Cardiac atrium fibroblast (primary cell): ENCODE measurements around the gene LPCAT3. TPM values are rescaled to one million over a fixed set of nuclear protein-coding genes. Genes with fewer than 3 reads are reported as not detected.

Source experiments
- total RNA-seq: library from RNA; depleted of rRNA; stranded (reverse); fragments of >200 nt; gene quantifications from 2 replicates; pipeline ENCODE4 v1.2.3, GENCODE V29; 2015

LPCAT3 gene
- 26.4 and 29.3 TPM in 2 replicates for total RNA-seq

DNA sequence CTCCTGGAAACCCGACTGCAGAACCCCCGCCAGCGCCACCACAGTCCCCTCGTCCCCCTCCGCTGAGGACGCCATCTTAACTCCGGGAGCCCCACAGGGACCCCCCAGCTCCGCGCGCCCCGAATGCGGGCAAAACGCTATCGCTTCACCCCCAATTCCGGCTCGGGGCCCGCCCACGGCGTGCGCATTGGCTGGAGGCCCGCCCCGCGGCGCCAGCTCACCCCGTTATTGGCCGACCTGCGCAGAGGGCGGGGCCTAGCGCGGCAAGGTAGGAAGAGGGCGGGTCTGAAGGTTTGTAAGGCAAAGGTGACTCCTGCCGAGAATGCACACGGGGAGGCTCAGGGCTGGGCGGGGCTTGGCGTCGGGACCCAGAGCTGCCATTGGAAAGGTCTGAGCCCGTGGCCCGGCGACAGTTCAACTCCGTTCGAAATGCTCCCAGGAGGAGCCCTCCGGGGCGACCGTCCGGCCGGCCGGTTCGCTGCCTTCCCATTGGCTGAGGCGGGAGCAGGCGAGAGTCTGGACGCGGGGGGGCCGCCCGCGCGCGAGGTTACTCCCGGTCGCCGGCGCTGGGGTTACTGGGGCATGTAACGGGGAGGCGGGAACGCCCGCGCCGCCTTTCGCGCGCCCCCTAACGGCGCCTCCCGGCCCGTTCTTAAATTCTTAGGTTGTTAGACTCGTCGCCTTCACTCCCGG, at the start of gene LPCAT3:
LPCAT3 (minus strand) TSS at position 127 of the 693 bp plus-strand sequence; CDS start at position 75, 52 bp downstream.

DNA sequence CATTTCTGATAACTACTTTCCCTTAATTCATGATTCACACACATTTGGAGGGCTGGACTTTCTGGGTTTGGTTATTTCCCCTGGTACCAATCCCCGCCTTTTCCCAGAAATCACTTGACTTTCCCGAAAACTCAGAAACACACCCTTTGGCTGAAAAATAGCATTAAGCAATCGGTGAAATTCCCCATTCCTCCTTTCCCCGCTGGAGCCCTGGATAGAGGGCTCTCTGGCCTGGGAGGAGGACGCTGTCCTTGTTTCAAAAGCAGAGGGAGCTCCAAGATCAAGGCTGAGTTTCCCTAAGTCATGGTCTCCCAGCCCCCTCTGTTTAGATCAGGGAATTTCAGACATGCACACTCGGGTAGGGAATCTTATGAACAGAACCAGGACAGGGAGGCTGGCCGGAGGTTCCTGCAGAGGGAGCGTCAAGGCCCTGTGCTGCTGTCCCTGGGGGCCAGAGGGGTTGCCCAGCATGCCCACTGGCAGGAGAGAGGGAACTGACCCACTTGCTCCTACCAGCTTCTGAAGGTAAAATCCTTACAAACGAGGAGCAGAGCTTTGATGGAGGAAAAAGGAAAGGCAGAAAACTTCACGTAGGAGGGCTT, 42.2 kb upstream of the LPCAT3 start, which contains the start of gene C1S:
C1S (plus strand) TSS at position 366 of the 602 bp plus-strand sequence. CDS start 1,195 bp downstream, outside the sequence.

DNA sequence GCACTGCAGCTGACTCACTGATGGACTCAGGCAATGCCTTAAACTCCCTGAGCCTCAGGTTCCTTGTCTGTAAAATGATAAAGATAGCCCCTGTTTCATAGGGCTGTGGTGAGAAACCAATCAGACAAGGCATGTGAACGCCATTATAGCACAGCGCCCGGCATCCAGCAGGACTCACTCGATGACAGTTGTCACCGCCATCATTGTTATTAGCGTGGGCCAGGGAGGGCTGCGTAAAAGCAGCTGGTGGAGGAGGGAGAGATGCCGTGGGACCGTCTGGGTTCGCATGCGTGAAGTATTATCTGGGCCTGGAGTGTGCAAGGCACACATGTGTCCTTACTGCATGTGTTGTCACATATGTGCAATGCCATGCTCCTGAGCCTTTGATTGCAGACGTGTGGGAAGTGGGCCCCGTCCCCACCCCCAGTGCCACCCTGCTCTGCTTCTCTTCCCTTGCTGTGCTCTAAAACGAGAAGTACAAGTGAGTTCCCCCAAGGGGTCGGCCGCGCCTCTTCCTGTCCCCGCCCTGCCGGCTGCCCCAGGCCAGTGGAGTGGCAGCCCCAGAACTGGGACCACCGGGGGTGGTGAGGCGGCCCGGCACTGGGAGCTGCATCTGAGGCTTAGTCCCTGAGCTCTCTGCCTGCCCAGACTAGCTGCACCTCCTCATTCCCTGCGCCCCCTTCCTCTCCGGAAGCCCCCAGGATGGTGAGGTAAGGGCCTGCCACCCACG, 67.3 kb downstream of the LPCAT3 start, which contains the start of gene PTPN6:
PTPN6 (plus strand) TSS at position 546 of the 730 bp plus-strand sequence; CDS start at position 703, 157 bp downstream.

GRCh38 chr12:6943722-6944380, 74.4 kb downstream of the LPCAT3 start, which contains the start of the genes C12orf57 and RNU7-1:
Gene C12orf57 (plus strand): TSS chr12:6944022. CDS start chr12:6944122, 100 bp downstream.
Gene RNU7-1 (plus strand): TSS chr12:6943816.

DNA sequence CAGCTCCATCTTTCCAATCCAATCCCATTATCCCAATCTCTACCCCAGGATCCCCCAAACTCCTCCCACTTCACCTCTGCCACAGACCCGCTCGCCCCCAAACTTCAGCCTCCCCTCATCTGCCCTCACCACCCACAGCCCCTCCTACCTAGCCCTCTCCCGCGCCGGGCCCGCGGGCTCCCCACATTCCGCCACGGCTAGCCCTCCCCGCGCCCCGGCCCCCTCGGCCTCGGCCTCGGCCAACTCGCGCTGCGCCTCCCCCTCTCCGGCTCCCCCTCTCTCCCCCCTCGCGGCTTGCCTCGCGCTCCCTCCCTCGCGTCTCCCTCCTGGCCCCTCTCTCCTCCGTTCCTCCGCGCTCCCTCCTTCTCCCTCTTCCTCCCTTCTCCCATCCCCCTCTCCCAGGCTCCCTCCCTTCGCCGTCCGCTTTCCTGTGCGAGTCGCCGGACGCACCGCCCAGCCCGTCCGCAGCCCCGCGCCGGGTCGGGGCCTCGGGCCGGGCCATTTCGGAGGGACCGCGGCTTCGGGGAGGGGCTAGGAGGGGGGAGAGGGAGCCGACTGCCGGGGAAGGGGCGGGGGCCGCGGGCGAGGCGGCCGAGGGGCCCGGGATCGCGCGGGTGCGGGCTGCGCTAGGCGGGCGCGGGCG, 90.8 kb downstream of the LPCAT3 start, which contains the start of gene ATN1:
ATN1 (plus strand) TSS at position 581 of the 643 bp plus-strand sequence. CDS start 6,043 bp downstream, outside the sequence.

Other genes with a start within 250 kb of the LPCAT3 start
- 0.16 TPM in 1 of 2 replicates, not detected in the other for gene LAG3, start 246.0 kb downstream of the LPCAT3 start, total RNA-seq
- gene CD4, start 228.9 kb downstream of the LPCAT3 start, total RNA-seq, result 2.6 and 2.9 TPM in 2 replicates
- gene GPR162, start 196.7 kb downstream of the LPCAT3 start, total RNA-seq, result 2.6 and 7.0 TPM in 2 replicates
- 33.7 and 53.1 TPM in 2 replicates for gene P3H3, start 190.1 kb downstream of the LPCAT3 start, total RNA-seq
- gene GNB3, start 177.6 kb downstream of the LPCAT3 start, total RNA-seq, result 2.5 TPM in 1 of 2 replicates, not detected in the other
- 8.3 and 16.2 TPM in 2 replicates for gene CDCA3, start 167.2 kb downstream of the LPCAT3 start, total RNA-seq
- gene USP5, start 166.3 kb downstream of the LPCAT3 start, total RNA-seq, result 48.9 and 59.5 TPM in 2 replicates
- gene TPI1, start 150.9 kb downstream of the LPCAT3 start, total RNA-seq, result 2,290 and 2,319 TPM in 2 replicates
- 2.4 and 3.8 TPM in 2 replicates for gene SPSB2, start 145.2 kb downstream of the LPCAT3 start, total RNA-seq
- gene LRRC23, start 113.7 kb downstream of the LPCAT3 start, total RNA-seq, result 7.2 and 8.1 TPM in 2 replicates
- gene ENO2, start 103.9 kb downstream of the LPCAT3 start, total RNA-seq, result 35.2 and 59.6 TPM in 2 replicates
- gene ATN1, start 90.5 kb downstream of the LPCAT3 start, total RNA-seq, result 11.5 and 19.7 TPM in 2 replicates
- not detected in 2 replicates for gene RNU7-1, start 74.7 kb downstream of the LPCAT3 start, total RNA-seq
- gene C12orf57, start 74.5 kb downstream of the LPCAT3 start, total RNA-seq, result 260 and 364 TPM in 2 replicates
- gene PTPN6, start 67.1 kb downstream of the LPCAT3 start, total RNA-seq, result under 0.01 TPM in 1 of 2 replicates, not detected in the other
- gene PHB2, start 47.8 kb downstream of the LPCAT3 start, total RNA-seq, result 224 and 241 TPM in 2 replicates
- 20.4 and 34.0 TPM in 2 replicates for gene EMG1, start 47.6 kb downstream of the LPCAT3 start, total RNA-seq
- gene C1S, start 42.2 kb upstream of the LPCAT3 start, total RNA-seq, result 143 and 352 TPM in 2 replicates
- gene C1R, start 74.0 kb upstream of the LPCAT3 start, total RNA-seq, result 266 and 542 TPM in 2 replicates
- 37.0 and 126 TPM in 2 replicates for gene C1RL, start 90.7 kb upstream of the LPCAT3 start, total RNA-seq
- not detected in 2 replicates for gene RBP5, start 110.4 kb upstream of the LPCAT3 start, total RNA-seq
- 6.1 and 13.1 TPM in 2 replicates for gene CLSTN3, start 111.9 kb upstream of the LPCAT3 start, total RNA-seq
- 13.2 and 27.9 TPM in 2 replicates for gene PEX5, start 171.2 kb upstream of the LPCAT3 start, total RNA-seq